Embryonic facial prominence (tissue), 1 donor: ENCODE measurements around the gene MORN5.
"Not testable (repeated sequence)": the region's sequence is repeated elsewhere in the genome, so short reads cannot be mapped to it uniquely, and the experiment has no call there.

Experiments
- DNase-seq: peaks from one replicate; pipeline ENCODE4 v3.0.0-alpha.2; 2016; ENCODE audit errors: extremely low spot score

MORN5 gene

DNA sequence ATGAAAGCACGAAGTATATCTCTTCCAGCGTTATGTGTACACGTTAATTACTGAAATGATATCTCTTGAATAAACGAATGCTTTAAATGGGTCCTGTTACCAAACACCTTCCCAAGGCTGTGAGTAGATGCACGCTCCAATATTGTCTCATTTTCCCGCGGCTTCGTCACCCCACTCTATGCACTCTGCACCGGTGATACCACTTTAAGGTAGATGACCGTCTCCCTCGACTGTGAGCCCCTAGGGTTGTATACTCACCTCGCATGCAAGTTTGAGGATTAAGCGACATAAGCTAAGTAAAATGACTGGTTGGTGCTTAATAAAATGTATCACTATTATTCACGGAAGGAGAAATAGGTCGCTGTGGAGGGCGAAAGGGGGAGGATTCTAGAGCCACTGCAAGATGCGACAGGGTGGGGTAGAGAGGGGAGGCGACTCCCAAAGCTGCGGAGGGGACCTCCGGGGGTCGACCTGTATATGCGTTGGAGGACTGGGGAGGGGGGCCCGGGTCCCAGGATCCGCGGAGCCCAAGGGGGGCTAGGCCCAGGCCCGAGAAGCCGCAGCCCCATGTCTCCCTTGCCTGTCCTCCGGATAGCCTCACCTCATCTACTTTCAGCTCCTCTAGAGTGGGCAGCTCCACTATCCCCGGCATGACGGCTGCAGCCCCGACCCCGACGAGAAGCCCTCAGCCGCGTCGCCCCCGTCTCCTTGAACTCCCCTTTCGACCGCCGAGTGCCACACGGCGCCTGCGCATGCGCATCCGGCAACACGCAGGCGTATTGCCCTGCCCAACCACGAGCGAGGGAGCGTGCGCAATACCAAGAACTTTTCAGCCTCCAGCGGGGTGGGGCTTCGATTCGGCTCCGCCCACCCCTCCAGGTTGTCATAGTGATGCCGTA, at the start of gene MORN5, which contains the start of gene NDUFA8:
Gene MORN5 (plus strand): TSS at position 883 of the 899 bp plus-strand sequence. CDS start 65 bp downstream, outside the sequence.
Gene NDUFA8 (minus strand): TSS at position 754 of the 899 bp plus-strand sequence. CDS start 102 bp downstream, at position 652.
- DNase-seq: peak; percentile 95

DNA sequence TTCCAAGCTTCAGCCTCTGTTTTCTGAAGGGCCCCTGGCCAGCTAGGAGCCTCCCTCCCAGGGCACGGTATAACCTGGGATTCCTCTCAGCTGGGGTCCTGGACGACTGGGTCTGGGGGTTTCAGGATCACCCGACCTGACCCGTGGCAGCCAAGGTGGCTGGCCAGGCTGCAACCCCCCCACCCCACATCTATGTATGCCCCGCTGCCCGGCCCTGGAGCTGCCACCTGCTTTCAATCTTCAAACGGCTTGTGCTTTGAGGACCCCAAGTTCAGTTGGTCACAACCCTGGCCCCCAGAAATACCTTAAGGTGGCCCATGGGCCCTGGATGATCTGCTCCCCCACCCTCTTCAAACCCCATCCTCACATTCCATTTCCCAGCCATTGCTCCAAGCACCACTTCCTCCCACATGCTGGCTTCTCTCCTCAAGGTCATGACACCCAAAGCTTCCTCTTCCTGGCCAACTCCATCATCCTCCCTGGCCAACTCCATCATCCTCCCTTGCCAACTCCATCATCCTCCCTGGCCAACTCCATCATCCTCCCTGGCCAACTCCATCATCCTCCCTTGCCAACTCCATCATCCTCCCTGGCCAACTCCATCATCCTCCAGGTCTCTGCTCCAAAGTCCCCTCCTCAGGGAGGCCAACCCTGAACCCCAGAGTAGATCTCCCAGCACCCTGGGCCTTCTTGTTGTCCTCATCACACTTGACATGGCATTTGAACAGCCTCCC, 49.4 kb upstream of the MORN5 start:
- DNase-seq: no peak

DNA sequence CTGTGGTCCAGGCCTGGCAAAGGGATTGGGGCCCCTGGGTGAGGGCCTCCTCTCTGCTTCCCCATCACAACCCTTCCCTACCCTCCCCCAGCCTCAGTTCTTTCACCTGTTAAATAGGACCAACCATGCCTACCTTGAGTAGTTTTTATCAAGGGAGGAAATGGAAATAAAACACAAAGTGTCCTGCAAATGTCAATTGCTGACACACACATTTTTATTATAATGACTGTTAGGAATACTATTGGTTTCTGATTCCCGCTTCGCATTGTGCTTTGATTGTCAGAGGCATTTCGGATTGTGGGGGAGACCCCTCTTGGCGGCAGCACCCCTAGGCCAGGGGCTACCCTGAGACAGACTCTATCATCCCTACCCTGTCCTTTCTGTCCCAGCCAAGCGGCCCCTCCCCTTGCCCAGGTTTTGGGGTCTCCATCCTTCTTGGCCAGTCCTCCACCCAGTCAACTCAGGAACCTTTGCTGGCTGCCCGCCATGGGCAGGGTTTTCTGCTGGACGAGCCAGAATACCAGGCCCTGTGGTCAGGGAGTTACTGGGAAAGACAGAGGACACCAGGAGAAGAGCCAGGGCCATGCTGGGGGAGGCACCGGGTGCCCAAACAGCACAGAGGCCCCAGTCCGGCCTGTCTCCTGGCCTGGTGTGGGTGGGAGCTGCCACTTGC, 48.2 kb upstream of the MORN5 start:
- DNase-seq: no peak

DNA sequence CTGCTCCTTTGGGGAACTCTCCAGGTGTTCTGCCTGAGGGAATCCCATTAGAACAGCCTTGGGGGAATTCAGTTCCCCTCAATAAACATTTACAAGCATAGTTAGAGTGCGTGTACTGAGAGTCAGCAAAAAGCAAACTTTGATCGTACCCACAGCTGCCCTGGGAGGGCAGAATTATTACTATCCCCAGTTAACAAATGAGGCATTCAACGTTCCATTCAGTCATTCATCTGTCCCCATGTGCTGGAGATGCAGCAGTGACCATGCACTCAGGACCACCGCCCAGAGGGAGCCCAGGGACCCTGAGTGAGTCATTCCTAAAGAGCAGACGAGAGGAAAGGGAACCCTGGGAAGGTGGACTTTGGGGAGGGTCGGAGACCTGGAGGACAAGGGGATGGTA, 47.5 kb upstream of the MORN5 start:
- DNase-seq: no peak

DNA sequence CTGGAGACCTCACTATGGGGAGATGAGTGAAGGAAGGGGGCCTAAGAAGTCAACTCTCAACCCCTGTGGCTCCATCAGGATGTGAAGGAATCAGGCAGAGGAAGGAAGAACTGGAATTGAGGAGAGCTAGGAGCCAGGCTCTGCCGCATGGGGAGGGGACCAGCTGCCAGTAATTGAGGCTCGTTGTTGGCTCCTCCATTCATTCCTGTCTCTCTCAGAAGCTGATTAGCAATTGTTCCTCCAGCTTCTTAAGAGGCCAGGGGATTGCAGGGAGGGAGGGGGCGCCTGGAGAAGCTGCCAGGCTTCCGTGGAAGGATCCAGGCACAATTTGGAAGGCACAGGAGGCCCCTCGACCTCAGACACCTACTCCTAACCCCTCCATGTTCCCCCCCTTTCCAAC, 46.1 kb upstream of the MORN5 start:
- no peak for DNase-seq

DNA sequence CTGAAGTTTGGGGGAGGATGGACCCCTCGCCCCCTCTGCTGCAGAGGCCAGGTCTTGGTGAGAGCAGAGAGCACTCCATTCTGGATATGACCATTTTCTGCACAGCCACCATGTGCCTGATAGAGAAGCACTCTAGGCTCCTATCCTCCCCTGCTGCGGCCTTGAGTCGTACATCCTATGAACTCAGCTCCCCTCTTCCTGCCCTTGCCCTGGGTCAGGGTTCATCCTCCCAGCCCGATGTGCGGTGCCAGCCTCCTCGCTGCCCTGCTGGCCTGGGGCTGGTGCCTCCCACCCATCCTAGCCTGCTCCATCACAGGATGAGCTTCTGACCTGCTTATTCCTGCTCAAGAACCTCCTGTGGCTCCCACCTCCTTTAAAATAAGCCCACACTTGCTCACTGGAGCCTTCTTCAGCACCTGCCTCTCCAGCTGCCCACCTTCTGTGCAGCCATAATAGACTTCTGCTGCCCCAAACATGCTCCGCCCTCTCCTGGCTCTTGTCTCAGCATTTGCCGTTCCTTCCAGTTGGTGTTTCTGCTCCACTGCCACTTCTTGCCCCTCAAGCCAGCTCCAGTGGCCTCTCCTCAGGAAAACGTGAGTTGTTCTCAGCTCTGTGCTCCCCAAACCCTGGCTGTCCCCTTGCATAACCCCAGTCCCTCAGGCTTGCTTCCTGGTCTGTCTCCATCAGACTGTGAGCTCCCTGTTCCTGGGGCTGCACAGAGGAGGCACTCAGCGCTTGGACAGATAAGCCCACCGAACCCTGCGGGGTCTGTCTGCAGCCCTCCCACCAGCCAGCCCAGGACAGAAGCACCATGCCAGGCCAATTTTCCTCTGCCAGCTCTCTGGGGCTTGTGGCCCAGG, 44.3 kb upstream of the MORN5 start:
- no peak for DNase-seq

DNA sequence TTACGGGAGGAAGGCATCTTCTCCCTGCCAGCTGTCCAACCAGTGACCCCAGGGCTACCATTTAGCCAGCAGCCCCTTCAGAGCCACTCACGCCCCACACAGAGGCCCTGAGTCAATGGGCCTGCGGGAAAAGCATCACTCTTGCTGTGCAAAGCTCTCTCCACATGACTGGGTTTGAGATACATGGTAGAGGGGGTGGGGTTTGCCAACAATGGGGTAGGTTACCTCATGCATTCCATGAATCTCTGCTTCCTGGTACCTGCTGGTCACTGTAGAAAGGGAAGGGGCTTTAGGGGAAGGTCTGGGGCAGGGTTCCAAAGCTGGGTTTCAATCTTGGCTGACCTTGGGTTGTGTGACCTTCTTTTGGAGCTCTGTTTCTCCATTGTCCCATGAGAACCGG, 43.7 kb upstream of the MORN5 start:
- DNase-seq: no peak

DNA sequence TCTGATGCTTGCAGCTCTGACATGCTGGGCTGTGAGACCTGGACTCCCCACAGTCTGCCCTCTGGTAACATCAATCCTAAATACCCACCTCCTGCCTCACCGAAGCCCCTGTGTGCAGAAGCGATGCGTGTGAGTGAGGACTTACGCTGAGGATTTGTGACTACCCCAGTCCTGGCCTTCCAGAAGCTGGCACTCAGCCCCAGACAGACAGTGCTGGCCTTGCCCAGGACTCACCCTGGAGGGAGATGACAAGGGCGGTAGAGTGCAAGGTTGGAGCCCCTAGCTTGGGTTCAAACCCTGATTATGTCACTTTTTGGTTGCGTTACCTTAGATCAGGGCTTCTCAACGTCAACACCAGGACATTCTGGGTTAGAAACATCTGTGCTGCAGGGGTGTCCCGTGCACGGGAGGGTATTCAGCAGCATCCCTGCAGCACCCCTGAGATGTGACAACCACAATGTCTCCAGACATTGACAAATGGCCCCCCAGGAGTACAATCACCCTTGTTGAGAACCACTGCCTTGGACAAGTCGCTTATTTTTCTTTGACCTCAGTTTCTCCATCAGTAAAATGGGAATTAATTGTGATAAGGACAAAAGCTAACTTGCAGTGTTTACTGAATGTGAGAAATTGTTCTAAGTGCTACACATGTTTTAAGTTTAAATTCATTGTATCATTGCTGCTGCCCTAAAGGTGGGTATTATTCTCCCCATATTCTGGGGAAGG, 43.1 kb upstream of the MORN5 start:
- DNase-seq: no peak

DNA sequence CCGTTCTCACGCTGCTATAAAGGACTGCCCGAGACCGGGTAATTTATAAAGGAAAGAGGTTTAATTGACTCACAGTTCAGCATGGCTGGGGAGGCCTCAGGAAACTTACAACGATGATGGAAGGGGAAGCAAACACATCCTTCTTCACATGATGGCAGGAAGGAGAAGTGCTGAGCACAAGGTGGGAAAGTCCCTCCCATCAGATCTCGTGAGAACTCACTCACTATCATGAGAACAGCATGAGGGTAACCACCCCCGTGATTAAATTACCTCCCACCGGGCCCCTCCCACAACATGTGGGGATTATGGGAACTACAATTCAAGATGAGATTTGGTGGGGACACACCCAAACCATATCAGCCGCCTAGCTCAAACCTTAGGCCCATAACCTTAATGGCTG, 42.5 kb upstream of the MORN5 start:
- DNase-seq: not testable (repeated sequence)

DNA sequence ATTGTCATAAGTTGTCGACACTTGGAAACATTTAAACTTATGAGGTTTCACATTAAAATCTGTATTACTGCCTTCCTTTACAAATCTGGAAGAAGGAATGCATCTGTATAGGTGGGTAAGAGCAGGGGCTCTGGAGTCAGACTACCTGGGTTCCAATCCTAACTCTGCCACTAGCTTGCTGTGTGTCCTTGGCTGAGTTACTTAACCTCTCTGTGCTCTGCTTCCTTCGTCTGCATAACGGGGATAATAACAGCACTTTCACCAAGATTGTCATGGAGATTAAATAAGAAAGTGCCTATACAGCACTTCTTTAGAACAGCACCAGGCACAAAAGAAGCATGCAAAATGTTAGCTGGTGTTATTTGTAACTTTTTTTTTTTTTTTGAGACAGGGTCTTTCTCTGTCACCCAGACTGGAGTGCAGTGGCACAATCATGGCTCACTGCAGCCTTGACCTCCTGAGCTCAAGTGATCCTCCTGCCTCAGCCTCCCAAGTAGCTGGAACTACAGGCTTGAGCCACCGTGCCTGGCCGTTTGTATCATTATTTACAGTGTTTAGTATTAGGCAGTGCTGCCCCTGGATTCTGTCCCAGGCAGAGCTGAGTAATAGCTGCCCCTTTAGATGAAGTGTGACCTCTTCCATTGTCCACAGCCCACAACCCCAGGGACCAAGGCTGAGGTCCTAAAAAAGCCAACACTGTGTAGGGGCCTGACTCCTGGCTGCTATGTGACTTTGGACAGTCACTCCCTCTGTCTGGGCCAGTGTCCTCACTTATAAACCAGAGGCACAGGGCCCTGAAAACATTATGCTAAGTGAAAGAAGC, 41.2 kb upstream of the MORN5 start:
- DNase-seq: no peak

DNA sequence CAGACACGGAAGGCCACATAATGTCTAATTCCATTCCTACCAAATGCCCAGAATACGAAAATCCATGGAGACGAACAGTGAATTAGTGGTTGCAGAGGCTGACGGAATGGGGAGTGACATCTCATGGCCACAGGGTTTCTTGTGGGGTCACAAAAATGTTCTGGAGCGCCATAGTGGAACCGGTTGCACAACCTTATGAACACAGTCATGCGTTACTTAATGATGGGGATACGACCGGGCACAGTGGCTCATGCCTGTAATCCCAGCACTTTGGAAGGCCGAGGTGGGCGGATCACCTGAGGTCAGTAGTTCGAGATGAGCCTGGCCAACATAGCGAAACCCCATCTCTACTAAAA, 40.6 kb upstream of the MORN5 start:
- DNase-seq: no peak

DNA sequence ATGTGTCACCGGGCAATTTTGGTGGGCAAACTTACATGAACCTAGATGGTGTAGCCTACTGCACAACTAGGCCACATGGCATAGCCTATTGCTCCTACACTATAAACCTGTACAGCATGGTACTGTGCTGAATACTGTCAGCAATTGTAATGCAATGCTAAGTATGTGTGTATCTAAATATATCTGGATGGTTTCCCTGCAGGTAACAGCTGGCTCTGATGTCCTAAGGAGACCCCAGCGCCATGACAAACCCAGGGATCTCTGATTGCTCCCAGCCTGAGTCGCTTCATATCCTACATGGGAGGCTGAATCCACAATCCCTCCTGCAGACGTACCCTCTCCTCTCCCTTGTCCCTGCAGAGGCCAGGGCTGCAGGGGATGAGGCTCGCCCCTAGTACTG, 40.0 kb upstream of the MORN5 start:
- no peak for DNase-seq

DNA sequence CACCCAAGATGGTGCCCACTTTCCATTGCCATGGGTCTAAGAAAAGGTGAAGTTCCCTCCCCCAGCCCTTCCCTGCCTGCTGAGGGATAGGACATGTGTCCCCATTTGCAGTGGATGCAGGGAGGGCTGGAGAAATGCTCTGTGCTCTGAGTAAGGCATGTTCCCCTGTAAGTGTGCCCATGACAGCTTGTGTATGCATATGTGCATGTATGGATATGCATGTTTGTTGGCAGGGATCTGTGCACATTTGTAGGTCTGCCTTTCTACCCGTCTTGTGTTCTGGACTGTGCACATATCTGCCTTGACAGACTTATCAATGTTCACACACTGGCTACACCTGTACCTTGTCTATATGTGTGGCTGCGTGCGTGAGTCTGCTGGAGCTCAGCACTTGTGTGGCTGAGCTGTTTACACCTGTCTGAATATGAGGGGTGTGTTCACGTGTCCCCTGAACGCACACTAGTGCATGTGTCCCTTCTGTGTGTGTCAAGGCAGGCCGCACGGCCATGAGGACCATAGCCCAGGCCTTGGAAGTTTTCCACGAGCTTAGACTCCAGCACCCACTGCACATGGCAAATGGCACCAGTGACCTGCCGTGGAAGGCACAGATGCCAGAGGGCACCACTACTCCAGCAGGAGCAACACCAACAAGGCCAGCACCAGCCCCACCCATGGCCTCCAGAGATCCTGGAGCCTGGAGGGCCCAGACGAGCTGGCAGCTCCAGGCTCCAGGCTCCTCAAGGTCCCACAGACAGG, 39.2 kb upstream of the MORN5 start:
- no peak for DNase-seq

DNA sequence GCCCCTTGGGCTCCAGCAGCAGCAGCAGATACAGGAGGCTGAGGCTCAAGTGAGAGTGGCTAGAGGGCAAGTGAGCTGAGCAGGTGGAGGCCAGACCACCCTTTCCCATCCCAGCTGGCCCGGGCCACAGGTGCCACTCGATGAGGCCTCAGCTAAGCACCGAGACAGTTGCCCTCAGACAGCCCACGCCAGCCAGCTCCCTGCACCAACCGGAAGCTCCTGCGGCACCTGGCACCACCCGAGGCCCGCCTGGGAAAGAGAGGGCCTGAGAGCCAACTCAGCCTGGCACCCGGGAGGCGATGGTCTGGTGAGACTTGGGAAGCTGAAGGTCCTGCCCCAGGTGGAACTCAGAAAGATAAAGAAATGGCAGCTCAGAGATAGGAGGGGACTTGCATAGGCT, 38.3 kb upstream of the MORN5 start:
- no peak for DNase-seq

DNA sequence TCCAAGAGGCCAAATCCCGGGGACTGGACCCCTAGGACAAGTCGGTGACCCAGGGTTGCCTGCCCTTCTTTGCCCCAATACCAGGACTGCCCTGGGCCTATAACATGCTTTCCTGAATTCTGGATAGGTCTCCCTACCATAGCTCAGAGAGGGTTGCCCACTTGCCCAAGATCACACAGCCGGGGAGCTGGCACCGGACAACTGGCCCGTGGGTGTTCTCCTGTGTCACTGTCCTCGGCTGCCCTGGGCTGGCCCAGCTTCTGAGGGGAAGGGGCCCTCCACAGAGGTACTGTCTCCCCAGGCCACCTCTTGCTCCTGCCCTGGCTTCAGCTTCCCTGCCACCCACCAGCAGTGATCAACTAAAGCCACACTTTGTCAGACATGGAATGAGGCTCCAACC, 37.8 kb upstream of the MORN5 start:
- DNase-seq: no peak

DNA sequence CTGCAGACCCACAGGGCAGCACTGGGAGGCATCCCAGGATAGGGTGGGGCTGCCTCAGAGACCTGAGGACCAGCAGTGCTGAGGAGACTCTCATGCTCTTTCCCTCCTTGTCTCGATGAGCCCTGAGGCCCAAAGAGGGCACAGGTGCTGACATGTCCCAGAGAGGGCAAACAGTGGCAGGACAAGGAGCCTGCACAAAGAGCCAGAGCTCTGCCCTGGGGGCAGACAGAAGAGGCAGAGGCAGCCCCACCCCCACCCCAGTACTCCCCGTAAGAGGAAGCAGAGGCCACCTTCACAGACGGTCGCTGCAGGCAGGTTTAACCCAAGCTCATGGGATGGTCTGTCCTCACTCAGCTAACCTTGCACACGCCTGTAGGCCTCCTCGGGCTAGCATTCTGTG, 37.2 kb upstream of the MORN5 start:
- DNase-seq: no peak

DNA sequence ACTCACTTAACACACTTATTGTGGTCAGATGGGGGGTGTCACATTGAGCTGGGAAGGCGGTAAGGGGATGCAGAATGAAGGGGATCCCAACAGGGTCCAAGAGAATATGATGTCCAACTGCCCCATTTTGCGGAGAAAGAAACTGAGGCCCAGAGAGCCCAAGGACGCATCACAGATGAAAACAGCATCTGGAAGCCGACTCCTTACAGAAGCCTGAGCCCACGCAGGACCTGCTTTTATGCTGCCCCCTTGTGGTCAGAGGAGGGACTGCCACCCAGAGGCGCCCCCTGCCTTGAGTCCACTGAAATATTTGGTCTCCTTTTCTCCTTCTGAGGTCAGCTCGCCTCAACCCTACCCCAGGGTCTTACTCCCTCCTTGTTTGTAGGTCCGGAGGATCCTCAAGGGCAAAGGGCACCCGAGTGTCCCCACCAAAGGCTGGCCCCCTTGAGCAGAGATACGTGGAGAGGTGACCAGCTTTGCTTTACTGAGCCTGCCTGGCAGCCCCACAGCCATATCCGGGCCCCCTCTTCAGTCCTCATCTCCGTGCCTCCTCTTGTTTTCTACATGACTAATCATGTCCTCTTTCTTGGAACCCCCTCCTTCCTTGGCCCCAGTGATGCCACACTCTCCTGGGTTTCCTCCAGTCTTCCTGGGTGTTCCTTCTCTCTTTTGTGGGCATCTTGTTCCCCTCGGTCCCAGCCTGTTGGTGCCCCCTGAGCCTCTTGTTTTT, 36.6 kb upstream of the MORN5 start:
- DNase-seq: no peak

DNA sequence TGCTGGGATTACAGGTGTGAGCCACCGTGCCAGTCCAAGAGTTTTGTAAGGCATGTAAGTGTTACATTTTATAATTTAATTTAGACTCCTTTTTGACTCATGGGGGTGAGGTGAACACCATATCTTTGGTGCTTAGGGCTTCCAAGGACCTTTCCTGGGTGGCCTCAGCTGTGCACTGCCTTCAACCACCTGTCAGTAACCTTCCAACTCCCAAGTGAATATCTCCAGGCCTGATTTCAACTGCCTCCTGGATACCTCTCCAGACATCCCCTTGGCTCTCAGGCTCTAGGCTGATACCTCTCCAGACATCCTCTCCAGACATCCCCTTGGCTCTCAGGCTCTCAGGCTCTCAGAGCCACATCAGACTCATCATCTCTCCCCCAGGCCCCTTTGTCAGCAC, 35.7 kb upstream of the MORN5 start:
- no peak for DNase-seq

DNA sequence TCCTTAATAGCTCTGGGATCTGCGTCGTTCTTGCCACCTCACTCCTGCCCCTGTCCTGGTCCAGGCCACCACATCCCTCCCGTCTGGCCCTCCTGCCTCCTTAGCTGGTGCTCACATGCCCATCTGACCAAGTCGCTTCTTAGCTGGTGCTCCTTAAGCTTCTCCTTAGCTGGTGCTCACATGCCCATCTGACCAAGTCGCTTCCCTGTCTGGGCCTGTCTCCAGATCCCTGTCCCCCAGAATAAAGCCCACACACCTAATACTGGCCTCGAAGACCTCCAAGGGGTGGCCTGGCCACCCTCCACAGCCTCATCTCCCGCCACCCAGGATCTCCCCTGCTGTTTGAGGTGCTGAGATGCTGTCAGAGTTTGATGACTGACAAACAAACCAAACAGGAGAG, 35.2 kb upstream of the MORN5 start:
- no peak for DNase-seq
